HL-60/S4 (cell line): ENCODE data around the gene ZNRF2.

Experiments used
- in situ Hi-C: fragments of 300-500 bp; cut with MboI; formaldehyde crosslinking; loops from 2 replicates; pipeline ENCODE4 v1.14.3; 2022; ENCODE audit warnings: low sequenced_read_pairs

The ZNRF2 gene

DNA sequence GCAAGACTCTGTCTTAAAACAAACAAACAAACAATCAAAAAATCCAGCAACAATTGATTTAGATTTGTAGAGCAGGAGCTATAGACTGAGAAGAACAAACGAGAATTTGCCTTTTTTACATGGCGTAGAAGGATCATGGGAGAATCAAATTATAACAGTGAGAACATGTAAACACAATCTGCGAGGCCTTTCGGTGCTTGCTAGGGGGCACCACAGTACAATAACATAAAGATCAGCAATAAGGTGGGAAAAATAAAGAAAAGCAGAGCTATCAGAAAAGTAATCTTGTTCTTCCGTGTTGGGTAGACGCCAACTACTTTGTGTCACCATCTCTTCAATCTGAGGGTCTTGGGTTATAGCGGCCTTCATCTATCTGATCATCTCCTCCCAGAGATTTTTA, 112.0 kb downstream of the ZNRF2 start:
- in situ Hi-C loops = no loop called here

DNA sequence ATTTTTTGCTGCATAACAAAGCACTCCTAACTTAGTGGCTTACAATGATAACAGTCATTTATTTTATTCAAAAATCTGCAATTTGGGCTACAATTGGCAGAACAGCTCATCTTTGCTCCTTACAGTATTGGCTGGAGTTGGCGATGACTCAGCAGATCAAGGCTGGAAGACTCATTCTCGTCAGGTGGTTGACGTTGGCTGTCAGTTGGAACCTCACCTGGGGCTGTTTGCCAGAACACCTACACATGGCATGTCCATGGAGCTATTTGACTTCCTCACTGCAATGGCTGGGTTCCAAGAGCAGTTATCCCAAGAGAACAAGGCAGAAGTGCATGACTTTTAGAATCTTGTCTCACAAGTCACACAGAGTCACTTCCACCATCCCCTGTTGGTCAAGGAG, 119.1 kb downstream of the ZNRF2 start:
- in situ Hi-C loops = no loop called here

DNA sequence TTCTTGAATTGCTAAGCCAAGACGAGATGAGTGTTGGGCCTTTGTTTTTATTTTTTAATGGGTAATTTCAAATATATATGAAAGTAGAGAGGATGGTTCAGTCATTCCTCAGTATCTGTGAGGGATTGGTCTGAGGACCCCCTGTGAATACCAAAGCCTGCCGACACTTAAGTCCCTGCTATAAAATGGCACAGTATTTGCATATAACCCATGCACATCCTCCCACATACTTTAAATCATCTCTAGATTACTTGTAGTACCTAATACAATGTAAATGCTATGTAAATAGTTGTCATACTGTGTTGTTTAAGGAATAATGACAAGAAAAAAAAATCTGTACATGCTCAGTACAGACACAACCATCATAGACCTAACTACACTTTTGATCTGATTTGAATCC, 120.8 kb downstream of the ZNRF2 start:
- in situ Hi-C loops = no loop called here

DNA sequence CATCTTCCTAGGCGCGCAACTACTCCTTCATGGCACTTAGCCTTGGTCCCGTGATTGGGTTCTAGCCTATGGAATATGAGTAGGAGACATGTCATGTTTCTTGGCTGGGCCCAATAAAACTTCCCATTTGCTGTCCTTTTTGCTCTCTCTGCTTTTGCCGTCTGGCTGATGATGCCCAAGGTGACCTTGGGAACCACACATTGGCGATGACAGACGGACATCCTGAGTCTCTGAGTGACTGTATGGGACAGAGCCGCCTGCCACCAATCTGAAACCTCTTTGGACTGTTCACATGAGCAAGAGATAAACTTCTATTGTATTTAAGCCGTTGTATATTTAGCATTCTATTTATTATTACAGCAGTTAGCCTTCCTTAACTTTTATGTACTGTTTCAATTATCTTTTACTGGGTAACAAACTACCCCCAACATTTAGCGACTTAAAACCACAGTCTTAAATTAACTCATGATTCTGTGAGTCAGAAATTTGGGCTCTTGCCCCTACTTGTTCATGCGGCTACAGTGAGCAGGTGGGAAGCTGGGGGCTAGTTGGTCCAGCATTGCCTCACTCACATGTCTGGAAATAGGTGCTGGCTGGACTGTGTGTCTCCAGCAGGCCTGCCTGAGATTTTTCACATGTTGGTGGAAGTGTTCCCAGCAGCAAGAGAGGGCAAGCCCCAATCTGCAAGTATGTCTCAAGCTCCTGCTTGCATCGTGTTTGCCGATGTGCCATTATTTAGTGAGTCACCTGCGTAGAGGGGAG, 122.4 kb downstream of the ZNRF2 start:
- in situ Hi-C loops = no loop called here

DNA sequence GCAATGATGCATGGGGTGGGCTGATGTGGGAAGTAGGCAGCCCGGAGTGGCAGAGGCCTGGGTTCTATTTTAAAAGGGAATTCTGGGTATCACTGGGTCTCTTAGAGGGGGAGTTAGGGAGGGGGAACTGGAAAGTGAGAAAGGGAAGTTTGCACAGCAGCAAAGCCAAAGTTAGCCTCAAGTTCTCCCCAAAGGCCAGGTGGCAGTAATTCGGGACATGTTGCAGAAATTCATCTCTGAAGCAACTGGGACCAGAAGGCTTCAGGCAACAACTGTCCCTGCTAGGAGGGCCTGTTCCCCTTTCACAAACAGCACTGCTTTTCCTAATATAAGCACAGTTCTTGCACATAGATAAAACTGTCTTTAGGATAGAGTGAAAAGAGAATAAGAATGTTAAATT, 126.8 kb downstream of the ZNRF2 start:
- in situ Hi-C loops = no loop called here

DNA sequence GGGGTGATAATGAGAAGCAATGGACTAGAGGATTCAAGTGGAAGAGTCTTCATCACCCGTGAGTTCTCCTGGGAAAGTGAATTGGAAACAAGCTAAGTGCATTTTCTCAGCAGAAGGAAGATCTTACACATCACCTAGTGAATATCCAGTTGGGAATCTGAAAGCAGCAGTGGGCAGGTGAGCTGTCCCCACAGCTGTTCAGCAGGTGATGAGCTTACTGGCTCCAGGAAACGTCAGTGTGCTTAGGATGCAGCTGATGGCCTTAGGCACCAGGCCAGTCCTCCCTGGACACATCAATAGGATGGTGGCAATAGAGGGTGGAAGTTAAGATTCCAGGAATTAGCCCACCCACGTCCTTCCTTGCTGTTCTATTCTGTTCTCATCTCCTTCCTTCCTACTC, 127.5 kb downstream of the ZNRF2 start:
- in situ Hi-C loops = no loop called here

DNA sequence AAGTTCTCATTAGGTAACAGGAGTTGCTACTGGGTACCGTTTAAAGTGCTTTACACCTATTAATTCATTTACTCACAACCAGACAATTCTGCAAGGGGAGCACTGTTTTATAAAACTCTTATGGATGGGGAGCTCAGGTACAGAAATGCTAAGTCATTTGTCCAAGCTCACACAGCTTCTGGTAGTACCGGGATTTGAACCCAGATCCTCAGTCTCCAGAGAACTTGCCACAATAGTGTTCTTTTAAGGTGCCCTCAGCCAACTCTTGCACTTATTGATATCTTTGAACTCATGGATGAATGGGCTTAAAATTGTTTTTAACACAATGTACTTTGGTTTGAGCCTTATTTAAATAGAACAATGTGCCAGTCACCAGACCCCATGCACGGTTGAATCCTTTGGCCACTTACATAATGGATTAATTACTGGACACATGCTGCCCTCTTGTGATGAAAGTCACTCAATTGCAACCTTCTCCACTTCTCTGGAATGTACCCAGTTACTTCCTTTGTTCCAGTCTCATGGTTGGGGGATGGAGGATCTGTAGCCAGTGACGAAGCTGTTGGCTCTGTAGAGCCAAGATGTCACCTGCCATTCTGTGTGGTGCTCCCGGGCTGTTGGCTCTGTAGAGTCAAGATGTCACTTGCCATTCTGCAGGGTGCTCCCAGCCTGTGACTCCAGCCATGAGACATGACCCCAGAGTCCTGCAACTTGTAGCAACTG, 128.5 kb downstream of the ZNRF2 start:
- in situ Hi-C loops = no loop called here

DNA sequence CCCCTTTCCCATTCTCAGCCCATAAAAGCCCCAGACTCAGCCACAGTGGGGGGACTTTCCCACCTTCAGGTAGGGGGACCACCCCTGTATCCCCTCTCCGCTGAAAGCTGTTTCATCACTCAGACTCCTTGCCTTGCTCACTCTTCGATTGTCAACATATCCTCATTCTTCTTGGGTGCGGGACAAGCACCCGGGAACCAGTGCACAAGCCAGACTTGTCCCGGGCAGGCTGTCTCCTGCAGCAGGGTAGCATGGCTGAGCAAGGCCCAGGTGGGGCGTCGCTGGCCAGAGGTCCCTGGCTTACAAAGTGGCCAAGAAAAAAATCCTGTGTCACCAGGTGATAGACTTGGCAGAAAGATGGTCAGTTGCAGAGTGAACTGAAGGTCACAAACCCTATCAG, 129.5 kb downstream of the ZNRF2 start:
- in situ Hi-C loops = no loop called here
